Esophagus squamous epithelium (tissue), 4 donors: Measurements from ENCODE around the gene KCNJ11.

ENCODE experiments used
- CTCF ChIP-seq, 6 experiments: fragments of 450-650 bp in 4 of 6; fragments of 200-600 bp in 2 of 6; sonication (generic) in 2 of 6; IDR thresholded peaks; one replicate each; pipeline ENCODE4 v1.5.1; 2016 to 2019; ENCODE audit warnings: antibody characterized with exemption in 6 of 6, mild to moderate bottlenecking in 4 of 6, moderate library complexity in 4 of 6
- POLR2A ChIP-seq, 4 donors: fragments of 450-650 bp; IDR thresholded peaks; one replicate each; pipeline ENCODE4 v1.6.1; 2017; ENCODE audit warnings: antibody characterized with exemption in 4 of 4, mild to moderate bottlenecking in 4 of 4, moderate library complexity in 3 of 4

- TF ChIP-seq CTCF (IDR thresholded peaks at IDR 0.05) = no peak
- no peak for TF ChIP-seq POLR2A (IDR thresholded peaks at IDR 0.05)
These were observed 23.0 kb upstream of the KCNJ11 start for GRCh38 chr11:17411418-17411817.
